Right lobe of liver (tissue), 4 donors: ENCODE data around the gene NRK.

Experiments used
- CTCF ChIP-seq, 4 donors: fragments of 200-600 bp in 3 of 4; fragments of 450-650 bp in 1 of 4; IDR thresholded peaks; one replicate each; pipeline versions ENCODE4 v1.5.1 to v1.8.0; 2016 to 2022; ENCODE audit warnings: antibody characterized with exemption in 4 of 4, mild to moderate bottlenecking in 2 of 4
- POLR2A ChIP-seq: fragments of 450-650 bp; IDR thresholded peaks from one replicate; pipeline ENCODE4 v1.6.1; 2017; ENCODE audit warnings: antibody characterized with exemption, mild to moderate bottlenecking
- donor health status: DM: no; HTN: no; CAD: no.
- donor health status: DM: no; HTN: no; CAD: no.
- donor health status: DM: no; HTN: yes; CAD: no.

GRCh38 chrX:105775679-105776078 is 46.7 kb upstream of the NRK start:
- no peak for TF ChIP-seq CTCF (IDR thresholded peaks at IDR 0.05)
- no peak for TF ChIP-seq POLR2A
